MM.1S (cell line): ENCODE data around the gene KCNQ5.

Experiments used
- DNase-seq: peaks from one replicate; pipeline ENCODE4 v3.0.0-alpha.2; 2015
- H2AFZ ChIP-seq: fragments of 300-600 bp; sonication (generic); 2 replicates; pipeline ENCODE4 v1.6.0; 2016; ENCODE audit warnings: antibody characterized with exemption, low read length
- H3F3A ChIP-seq: fragments of 300-600 bp; sonication (generic); 2 replicates; pipeline ENCODE4 v1.6.1; 2016; ENCODE audit warnings: mild to moderate bottlenecking, antibody characterized with exemption, low read length, moderate library complexity, mixed read lengths; ENCODE audit not compliant: insufficient read depth
- H3K27ac ChIP-seq: fragments of 300-600 bp; sonication (generic); 2 replicates; pipeline ENCODE4 v1.5.1; 2016; ENCODE audit warnings: mild to moderate bottlenecking, low read length
- H3K27me3 ChIP-seq: fragments of 300-600 bp; sonication (generic); replicated peaks from 2 replicates; pipeline ENCODE4 v1.6.0; 2016; ENCODE audit warnings: low read length; ENCODE audit not compliant: insufficient read depth
- H3K36me3 ChIP-seq: fragments of 300-600 bp; sonication (generic); replicated peaks from 2 replicates; pipeline ENCODE4 v1.6.1; 2016; ENCODE audit warnings: mild to moderate bottlenecking, low read length, mixed read lengths; ENCODE audit not compliant: insufficient read depth
- H3K4me1 ChIP-seq: fragments of 300-600 bp; sonication (generic); 2 replicates; pipeline ENCODE4 v1.6.1; 2016; ENCODE audit warnings: low read length, mixed read lengths
- H3K4me2 ChIP-seq: fragments of 300-600 bp; sonication (generic); 2 replicates; pipeline ENCODE4 v1.6.0; 2016; ENCODE audit warnings: low read depth, low read length
- H3K4me3 ChIP-seq: fragments of 300-600 bp; sonication (generic); 2 replicates; pipeline ENCODE4 v1.5.1; 2016; ENCODE audit warnings: low read length, mixed read lengths
- H3K79me2 ChIP-seq: fragments of 300-600 bp; sonication (generic); 2 replicates; pipeline ENCODE4 v1.6.1; 2016; ENCODE audit warnings: mixed run types, low read length, mixed read lengths
- H3K9ac ChIP-seq: fragments of 300-600 bp; sonication (generic); 2 replicates; pipeline ENCODE4 v1.6.1; 2016; ENCODE audit warnings: low read length, mixed read lengths
- H3K9me2 ChIP-seq: fragments of 300-600 bp; sonication (generic); replicated peaks from 2 replicates; pipeline ENCODE4 v1.6.1; 2016; ENCODE audit warnings: mild to moderate bottlenecking, low read length, mixed read lengths; ENCODE audit not compliant: insufficient read depth
- H3K9me3 ChIP-seq: fragments of 300-600 bp; sonication (generic); replicated peaks from 2 replicates; pipeline ENCODE4 v1.6.1; 2016; ENCODE audit warnings: mild to moderate bottlenecking, low read length, mixed read lengths; ENCODE audit not compliant: insufficient read depth
- H4K20me1 ChIP-seq: fragments of 300-600 bp; sonication (generic); 2 replicates; pipeline ENCODE4 v1.6.1; 2016; ENCODE audit warnings: mild to moderate bottlenecking, low read length, moderate library complexity, mixed read lengths; ENCODE audit not compliant: insufficient read depth
- EZH2 ChIP-seq: fragments of 300-600 bp; sonication (generic); optimal IDR thresholded peaks from 2 replicates; pipeline ENCODE3; 2017; ENCODE audit warnings: low read depth, mild to moderate bottlenecking, antibody characterized with exemption, low read length, mixed read lengths
- EZH2phosphoT487 ChIP-seq: fragments of 300-600 bp; sonication (generic); IDR thresholded peaks from 2 replicates; pipeline ENCODE4 v1.6.1; 2018; ENCODE audit warnings: antibody characterized with exemption, low read length
- TF ChIP-seq, protein P1 (sequence below): fragments of 300-600 bp; sonication (generic); IDR thresholded peaks from 2 replicates; pipeline ENCODE4 v1.5.1; 2016; ENCODE audit warnings: antibody characterized with exemption, low read length, mixed read lengths

Gene KCNQ5

DNA sequence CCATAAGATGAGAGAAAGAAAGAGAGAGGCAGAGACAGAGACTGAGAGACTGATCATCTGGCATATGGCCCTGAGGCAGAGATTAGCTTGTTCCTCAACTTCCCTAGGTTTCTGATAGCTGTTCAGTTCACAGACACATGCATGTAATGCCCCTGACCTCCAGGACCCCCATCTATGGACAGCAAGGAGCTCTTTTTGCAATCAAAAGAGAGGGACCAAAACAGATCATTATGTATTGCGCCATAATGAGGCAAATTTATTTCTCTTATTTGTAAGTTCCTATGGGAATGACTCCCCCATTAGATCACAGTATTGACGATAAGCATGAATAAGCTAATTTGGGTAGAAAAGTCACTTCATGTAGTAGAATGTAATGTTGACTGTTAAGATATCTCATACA, 25.6 kb downstream of the KCNQ5 start:
- Histone ChIP-seq H3F3A (no peaks in the 10 kb centered on the region), H3K9ac (no peak overlapping the region), H3K79me2 (peaks cover 75% of the 10 kb centered on the region), H3K36me3 (no peaks in the 10 kb centered on the region), H3K4me2 (no peak overlapping the region), H3K27ac (no peak overlapping the region), H3K9me3 (no peaks in the 10 kb centered on the region), H3K4me3 (no peak overlapping the region), H4K20me1 (no peaks in the 10 kb centered on the region), H2AFZ (no peak overlapping the region), H3K9me2 (no peaks in the 10 kb centered on the region), H3K4me1 (peaks cover 21% of the 10 kb centered on the region), H3K27me3 (no peaks in the 10 kb centered on the region)
- TF ChIP-seq EZH2 (no peak), EZH2phosphoT487 (no peak)
- TF ChIP-seq, protein P1, sequence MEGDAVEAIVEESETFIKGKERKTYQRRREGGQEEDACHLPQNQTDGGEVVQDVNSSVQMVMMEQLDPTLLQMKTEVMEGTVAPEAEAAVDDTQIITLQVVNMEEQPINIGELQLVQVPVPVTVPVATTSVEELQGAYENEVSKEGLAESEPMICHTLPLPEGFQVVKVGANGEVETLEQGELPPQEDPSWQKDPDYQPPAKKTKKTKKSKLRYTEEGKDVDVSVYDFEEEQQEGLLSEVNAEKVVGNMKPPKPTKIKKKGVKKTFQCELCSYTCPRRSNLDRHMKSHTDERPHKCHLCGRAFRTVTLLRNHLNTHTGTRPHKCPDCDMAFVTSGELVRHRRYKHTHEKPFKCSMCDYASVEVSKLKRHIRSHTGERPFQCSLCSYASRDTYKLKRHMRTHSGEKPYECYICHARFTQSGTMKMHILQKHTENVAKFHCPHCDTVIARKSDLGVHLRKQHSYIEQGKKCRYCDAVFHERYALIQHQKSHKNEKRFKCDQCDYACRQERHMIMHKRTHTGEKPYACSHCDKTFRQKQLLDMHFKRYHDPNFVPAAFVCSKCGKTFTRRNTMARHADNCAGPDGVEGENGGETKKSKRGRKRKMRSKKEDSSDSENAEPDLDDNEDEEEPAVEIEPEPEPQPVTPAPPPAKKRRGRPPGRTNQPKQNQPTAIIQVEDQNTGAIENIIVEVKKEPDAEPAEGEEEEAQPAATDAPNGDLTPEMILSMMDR = no peak
- no peak for DNase-seq

DNA sequence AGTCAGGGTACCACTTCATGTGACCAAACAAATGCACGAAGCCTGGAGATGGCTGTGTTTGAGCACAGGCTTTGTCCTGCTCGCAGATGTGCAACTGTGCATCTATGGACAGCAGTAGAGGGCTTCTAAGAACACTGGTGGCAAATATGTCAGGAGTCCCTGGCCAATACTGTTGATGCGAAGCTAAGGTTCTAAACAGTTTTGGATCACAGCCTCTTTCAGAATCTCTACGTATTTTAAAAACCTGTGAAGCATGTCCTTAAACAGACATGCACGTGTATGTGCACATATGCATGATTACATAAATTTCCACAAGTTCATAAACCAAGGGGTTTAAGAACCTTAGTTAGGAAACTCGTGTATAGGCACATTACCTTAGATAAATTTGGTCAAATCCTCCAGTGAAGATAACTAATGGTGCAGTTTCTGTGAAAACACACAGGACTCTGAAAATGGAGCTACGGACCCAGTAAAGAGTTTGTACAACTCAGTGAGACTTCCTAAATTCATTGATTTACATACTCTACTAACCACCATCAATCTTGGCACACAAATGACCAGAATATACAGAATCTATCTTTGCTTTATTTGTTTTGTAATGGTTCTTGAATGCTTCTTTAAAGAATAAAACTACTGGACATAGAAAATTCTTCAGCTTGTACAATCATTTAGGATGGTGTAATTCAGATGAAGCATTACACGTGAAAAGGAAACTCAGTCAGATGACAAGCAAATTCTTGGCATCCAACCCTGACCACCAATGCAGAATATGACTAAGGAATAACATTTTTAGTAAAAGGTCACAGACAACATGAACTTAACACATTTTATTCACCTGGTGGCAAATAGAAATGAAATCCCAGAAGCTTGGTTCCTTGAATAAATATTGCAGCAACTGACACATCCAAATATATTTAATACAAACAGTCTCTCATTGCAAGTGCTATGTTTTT, 27.4 kb downstream of the KCNQ5 start:
- DNase-seq = no peak
- H3F3A ChIP-seq = no peaks in the 10 kb centered on the region
- TF ChIP-seq EZH2phosphoT487 (no peak), EZH2 (no peak)
- TF ChIP-seq, protein P1 = no peak
- H2AFZ ChIP-seq = no peak overlapping the region
- no peaks in the 10 kb centered on the region for H3K9me3 ChIP-seq
- H3K4me2 ChIP-seq = no peak overlapping the region
- H3K4me1 ChIP-seq = peaks cover 12% of the 10 kb centered on the region
- no peaks in the 10 kb centered on the region; the same call in 1 of the 2 replicates for H3K36me3 ChIP-seq
- H3K27ac ChIP-seq = no peak overlapping the region
- H3K27me3 ChIP-seq = no peaks in the 10 kb centered on the region
- H3K9ac ChIP-seq = no peak overlapping the region
- H3K79me2 ChIP-seq = peaks cover 67% of the 10 kb centered on the region
- H3K4me3 ChIP-seq = no peak overlapping the region
- no peaks in the 10 kb centered on the region for H4K20me1 ChIP-seq
- H3K9me2 ChIP-seq = no peaks in the 10 kb centered on the region

DNA sequence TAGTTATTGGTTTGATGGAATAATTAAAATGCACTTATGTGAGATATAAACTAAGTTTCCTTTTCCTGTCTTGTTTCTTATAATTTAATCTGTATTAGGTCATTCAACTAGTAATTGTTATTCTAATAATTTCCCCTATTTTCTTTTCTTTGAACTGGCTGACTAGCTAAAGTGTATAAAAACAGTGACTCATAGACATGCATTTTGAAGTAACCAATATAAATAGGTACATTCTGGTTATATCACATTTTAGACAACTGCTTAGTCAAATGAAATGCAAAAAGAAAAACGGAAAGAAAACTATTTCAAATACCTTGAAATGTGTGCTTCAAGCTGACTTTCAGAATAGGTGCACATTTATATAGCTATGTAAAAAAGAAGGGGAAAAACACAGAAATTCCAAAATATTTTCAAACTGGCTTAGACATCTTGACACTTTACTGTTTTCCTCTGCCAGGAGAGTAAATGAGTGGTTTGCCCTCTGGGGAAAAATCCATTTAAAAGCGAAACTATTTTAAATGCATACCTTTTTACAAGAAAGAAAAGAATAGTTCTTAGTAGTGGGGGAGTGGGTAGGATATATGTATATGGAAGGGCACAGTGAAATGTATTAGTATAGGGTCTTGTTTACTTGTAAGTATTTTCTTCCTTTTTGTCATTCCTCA, 28.3 kb downstream of the KCNQ5 start:
- DNase-seq = no peak
- Histone ChIP-seq H3K4me3 (no peak overlapping the region), H3F3A (no peaks in the 10 kb centered on the region), H2AFZ (no peak overlapping the region), H4K20me1 (no peaks in the 10 kb centered on the region), H3K27ac (no peak overlapping the region), H3K27me3 (no peaks in the 10 kb centered on the region), H3K9me3 (no peaks in the 10 kb centered on the region), H3K79me2 (peaks cover 61% of the 10 kb centered on the region), H3K36me3 (no peaks in the 10 kb centered on the region; the same call in 1 of the 2 replicates), H3K9ac (no peak overlapping the region), H3K9me2 (no peaks in the 10 kb centered on the region), H3K4me2 (no peak overlapping the region), H3K4me1 (peaks cover 12% of the 10 kb centered on the region)
- TF ChIP-seq EZH2phosphoT487 = no peak
- TF ChIP-seq EZH2 = no peak
- TF ChIP-seq, protein P1 = no peak
